HepG2 (cell line): ENCODE data around the gene BEX2. TPM values are rescaled to one million over a fixed set of nuclear protein-coding genes. Genes with fewer than 3 reads are reported as not detected.
A peak's percentile ranks its signal among the peaks of the same experiment; 100 is the strongest.

Experiments used
- ATF1 ChIP-seq: IDR thresholded peaks from 2 replicates; pipeline ENCODE4 v1.6.1; 2016; ENCODE audit warnings: mild to moderate bottlenecking, control low read depth
- E2F1 ChIP-seq: sonication (generic); formaldehyde crosslinking; IDR thresholded peaks from 2 replicates; pipeline ENCODE4 v1.5.0; 2020; ENCODE audit warnings: missing genetic modification reagents
- FIP1L1 ChIP-seq: fragments of 200-400 bp; formaldehyde crosslinking; IDR thresholded peaks from 2 replicates; pipeline ENCODE4 v1.6.1; 2018; ENCODE audit warnings: low read depth, mild to moderate bottlenecking, low read length, moderate library complexity, borderline replicate concordance; ENCODE audit not compliant: insufficient read depth
- HDAC6 ChIP-seq: fragments of 200-600 bp; sonication (generic); IDR thresholded peaks from 2 replicates; pipeline ENCODE4 v1.7.0; 2017; ENCODE audit warnings: mild to moderate bottlenecking, antibody characterized with exemption, low read length, low read depth
- HNF4A ChIP-seq: sonication (generic); formaldehyde crosslinking; IDR thresholded peaks from 2 replicates; pipeline ENCODE4 v1.4.0; 2020; ENCODE audit warnings: missing genetic modification reagents
- HOXA9 ChIP-seq: sonication (generic); formaldehyde crosslinking; IDR thresholded peaks from 2 replicates; pipeline ENCODE4 v1.8.1; 2022; ENCODE audit warnings: missing genetic modification reagents, mild to moderate bottlenecking, moderate library complexity, borderline replicate concordance
- JUND ChIP-seq: sonication (generic); formaldehyde crosslinking; IDR thresholded peaks from 2 replicates; pipeline ENCODE4 v1.8.0; 2022; ENCODE audit warnings: mild to moderate bottlenecking, missing genetic modification reagents
- NCOR1 ChIP-seq: fragments of 200-600 bp; sonication (generic); IDR thresholded peaks from 2 replicates; pipeline ENCODE4 v1.7.0; 2017; ENCODE audit warnings: antibody characterized with exemption, low read length, borderline replicate concordance
- POLR2AphosphoS5 ChIP-seq: IDR thresholded peaks from 2 replicates; pipeline ENCODE4 v1.6.1; 2012; ENCODE audit warnings: low read depth, low read length
- PRDM4 ChIP-seq: sonication (generic); formaldehyde crosslinking; IDR thresholded peaks from 2 replicates; pipeline ENCODE4 v1.9.0; 2021; ENCODE audit warnings: missing genetic modification reagents, borderline replicate concordance
- RFXAP ChIP-seq: sonication (generic); formaldehyde crosslinking; IDR thresholded peaks from 2 replicates; pipeline ENCODE4 v1.4.0; 2020; ENCODE audit warnings: missing genetic modification reagents, borderline replicate concordance
- RNF2 ChIP-seq: fragments of 450-650 bp; conservative IDR thresholded peaks from 2 replicates; pipeline ENCODE4 v1.6.1; 2016; ENCODE audit warnings: low read depth
- ZBTB3 ChIP-seq: sonication (generic); formaldehyde crosslinking; IDR thresholded peaks from 2 replicates; pipeline ENCODE4 v1.4.0; 2020; ENCODE audit warnings: low read depth, mild to moderate bottlenecking, moderate library complexity, missing genetic modification reagents, borderline replicate concordance
- ZNF17 ChIP-seq: sonication (generic); formaldehyde crosslinking; IDR thresholded peaks from 2 replicates; pipeline ENCODE4 v1.5.0; 2020; ENCODE audit warnings: mild to moderate bottlenecking, missing genetic modification reagents
- ZNF251 ChIP-seq: sonication (generic); formaldehyde crosslinking; IDR thresholded peaks from 2 replicates; pipeline ENCODE4 v1.9.0; 2021; ENCODE audit warnings: mild to moderate bottlenecking, missing genetic modification reagents
- ZNF572 ChIP-seq: sonication (generic); formaldehyde crosslinking; IDR thresholded peaks from 2 replicates; pipeline ENCODE4 v1.5.1; 2020; ENCODE audit warnings: mild to moderate bottlenecking, missing genetic modification reagents
- ZNF687 ChIP-seq: sonication (generic); formaldehyde crosslinking; IDR thresholded peaks from 2 replicates; pipeline ENCODE4 v1.5.1; 2020; ENCODE audit warnings: mild to moderate bottlenecking, missing genetic modification reagents, moderate library complexity
- ZNF703 ChIP-seq: sonication (generic); formaldehyde crosslinking; IDR thresholded peaks from 2 replicates; pipeline ENCODE4 v1.5.1; 2020; ENCODE audit warnings: missing genetic modification reagents, mild to moderate bottlenecking, moderate library complexity, borderline replicate concordance
- ZNF792 ChIP-seq: IDR thresholded peaks from 2 replicates; pipeline ENCODE4 v1.6.1; 2016
- polyA plus RNA-seq, 8 experiments: library from polyadenylated mRNA; depleted of rRNA in 3 of 8; stranded (reverse) in 7 of 8; unstranded in 1 of 8; fragments of >200 nt; fragmentation: Illumina TruSeq in 4 of 8; extraction: Trizol in 4 of 8; gene quantifications; 2 replicates each; pipeline versions ENCODE4 v1.2.1 to v1.2.3, GENCODE V29; 2011 to 2016; ENCODE audit warnings: low read depth in 4 of 8, missing spikeins in 1 of 8, mixed read lengths in 1 of 8; ENCODE audit not compliant: insufficient read depth in 1 of 8
- total RNA-seq, 5 experiments: library from RNA; depleted of rRNA; stranded (reverse); fragments of >200 nt; fragmentation: Illumina TruSeq; extraction: Trizol; gene quantifications; 2 replicates each; pipeline ENCODE4 v1.2.3, GENCODE V29; 2016; ENCODE audit warnings: low read depth in 1 of 5
- TF ChIP-seq, protein P1 (sequence below), 2 experiments: fragments of 450-650 bp in 1 of 2; sonication (generic) in 1 of 2; formaldehyde crosslinking; IDR thresholded peaks; 2 replicates each; pipeline versions ENCODE4 v1.5.0 to v1.8.0; 2020 to 2022; ENCODE audit warnings: mild to moderate bottlenecking in 1 of 2, missing genetic modification reagents in 1 of 2

Gene BEX2
- total and polyA plus RNA-seq, 2 of the 13 experiments (the other 11 are each of a cell fraction or from before 2014, with no cell fraction given), result 0.46 to 0.54 TPM

- TF ChIP-seq FIP1L1 (no peak), ZNF792 (CRISPR knock-in tag) (no peak), POLR2AphosphoS5 (peak; percentile 72), RFXAP (CRISPR knock-in tag) (no peak), E2F1 (CRISPR knock-in tag) (no peak), RNF2 (no peak), PRDM4 (no peak), ZNF17 (CRISPR knock-in tag) (no peak), JUND (CRISPR knock-in tag) (no peak), ZBTB3 (no peak), ZNF703 (CRISPR knock-in tag) (no peak), ZNF251 (CRISPR knock-in tag) (no peak), HOXA9 (CRISPR knock-in tag) (no peak), NCOR1 (no peak), ATF1 (CRISPR knock-in tag) (peak; percentile 54), HDAC6 (no peak), ZNF572 (no peak), HNF4A (CRISPR knock-in tag) (no peak), ZNF687 (CRISPR knock-in tag) (peak; percentile 32; the same call in 1 of the 2 replicates)
- TF ChIP-seq, protein P1, sequence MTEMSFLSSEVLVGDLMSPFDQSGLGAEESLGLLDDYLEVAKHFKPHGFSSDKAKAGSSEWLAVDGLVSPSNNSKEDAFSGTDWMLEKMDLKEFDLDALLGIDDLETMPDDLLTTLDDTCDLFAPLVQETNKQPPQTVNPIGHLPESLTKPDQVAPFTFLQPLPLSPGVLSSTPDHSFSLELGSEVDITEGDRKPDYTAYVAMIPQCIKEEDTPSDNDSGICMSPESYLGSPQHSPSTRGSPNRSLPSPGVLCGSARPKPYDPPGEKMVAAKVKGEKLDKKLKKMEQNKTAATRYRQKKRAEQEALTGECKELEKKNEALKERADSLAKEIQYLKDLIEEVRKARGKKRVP (CRISPR knock-in tag; IDR thresholded peaks at IDR 0.05), result no peak
Observed at GRCh38 chrX:103356130-103356798, 45.5 kb upstream of the BEX2 start, which contains the start of gene TCEAL9 (continued).
